Suprapubic skin (tissue), 4 donors: ENCODE measurements around the gene KRR1.

Experiments
- EP300 ChIP-seq: sonication (generic); formaldehyde crosslinking; IDR thresholded peaks from one replicate; pipeline ENCODE4 v1.6.1; 2017; ENCODE audit warnings: antibody characterized with exemption
- POLR2A ChIP-seq, 2 donors: fragments of 450-650 bp; IDR thresholded peaks; one replicate each; pipeline ENCODE4 v1.6.1; 2017; ENCODE audit warnings: antibody characterized with exemption in 2 of 2, mild to moderate bottlenecking in 2 of 2, moderate library complexity in 2 of 2
- POLR2AphosphoS5 ChIP-seq, 3 donors: sonication (generic); formaldehyde crosslinking; IDR thresholded peaks; one replicate each; pipeline ENCODE4 v1.6.1; 2017; ENCODE audit warnings: antibody characterized with exemption in 3 of 3
- TF ChIP-seq, protein P1 (sequence below), 2 donors: fragments of 200-600 bp in 1 of 2; fragments of 450-650 bp in 1 of 2; sonication (generic) in 1 of 2; IDR thresholded peaks; one replicate each; pipeline ENCODE4 v1.5.1; 2016 to 2019; ENCODE audit warnings: antibody characterized with exemption in 2 of 2, mild to moderate bottlenecking in 1 of 2, moderate library complexity in 1 of 2

DNA sequence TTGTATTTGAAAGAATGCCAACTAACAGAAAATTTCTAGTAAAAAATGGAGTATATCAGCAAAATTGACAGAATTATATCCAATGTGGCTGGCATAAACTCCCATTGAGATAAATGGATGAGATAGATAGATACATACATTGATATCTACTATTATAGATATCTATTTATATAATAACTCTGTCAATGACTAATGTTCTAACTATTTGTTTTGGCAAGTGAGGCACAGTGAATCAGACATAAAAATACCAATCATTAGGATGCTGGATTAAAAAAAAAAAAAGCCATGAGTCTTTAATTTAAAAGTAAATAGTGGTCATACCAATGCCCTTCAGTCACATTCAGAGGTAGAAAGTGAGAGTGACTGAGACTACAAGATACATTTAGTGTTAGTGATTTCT, 64.6 kb downstream of the KRR1 start:
- TF ChIP-seq, protein P1, sequence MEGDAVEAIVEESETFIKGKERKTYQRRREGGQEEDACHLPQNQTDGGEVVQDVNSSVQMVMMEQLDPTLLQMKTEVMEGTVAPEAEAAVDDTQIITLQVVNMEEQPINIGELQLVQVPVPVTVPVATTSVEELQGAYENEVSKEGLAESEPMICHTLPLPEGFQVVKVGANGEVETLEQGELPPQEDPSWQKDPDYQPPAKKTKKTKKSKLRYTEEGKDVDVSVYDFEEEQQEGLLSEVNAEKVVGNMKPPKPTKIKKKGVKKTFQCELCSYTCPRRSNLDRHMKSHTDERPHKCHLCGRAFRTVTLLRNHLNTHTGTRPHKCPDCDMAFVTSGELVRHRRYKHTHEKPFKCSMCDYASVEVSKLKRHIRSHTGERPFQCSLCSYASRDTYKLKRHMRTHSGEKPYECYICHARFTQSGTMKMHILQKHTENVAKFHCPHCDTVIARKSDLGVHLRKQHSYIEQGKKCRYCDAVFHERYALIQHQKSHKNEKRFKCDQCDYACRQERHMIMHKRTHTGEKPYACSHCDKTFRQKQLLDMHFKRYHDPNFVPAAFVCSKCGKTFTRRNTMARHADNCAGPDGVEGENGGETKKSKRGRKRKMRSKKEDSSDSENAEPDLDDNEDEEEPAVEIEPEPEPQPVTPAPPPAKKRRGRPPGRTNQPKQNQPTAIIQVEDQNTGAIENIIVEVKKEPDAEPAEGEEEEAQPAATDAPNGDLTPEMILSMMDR (IDR thresholded peaks at IDR 0.05) = no peak
- TF ChIP-seq POLR2A (IDR thresholded peaks at IDR 0.05) (no peak), EP300 (no peak), POLR2AphosphoS5 (IDR thresholded peaks at IDR 0.05) (no peak)
